Forelimb muscle (tissue), 1 donor: ENCODE data around the gene NUDT1. TPM values are rescaled to one million over a fixed set of nuclear protein-coding genes. Genes with fewer than 3 reads are reported as not detected.
"Not testable (repeated sequence)": the region's sequence is repeated elsewhere in the genome, so short reads cannot be mapped to it uniquely, and the experiment has no call there.

Experiments
- DNase-seq: peaks from one replicate; pipeline ENCODE4 v3.0.0-alpha.2; 2013; ENCODE audit warnings: low read depth
- polyA plus RNA-seq: library from polyadenylated mRNA; unstranded; fragments of 120-200 nt; gene quantifications from one replicate; pipeline ENCODE4 v1.2.1, GENCODE V29; 2013; ENCODE audit not compliant: insufficient read length

NUDT1 gene
- polyA plus RNA-seq, 1 donor: 16.8 TPM

DNA sequence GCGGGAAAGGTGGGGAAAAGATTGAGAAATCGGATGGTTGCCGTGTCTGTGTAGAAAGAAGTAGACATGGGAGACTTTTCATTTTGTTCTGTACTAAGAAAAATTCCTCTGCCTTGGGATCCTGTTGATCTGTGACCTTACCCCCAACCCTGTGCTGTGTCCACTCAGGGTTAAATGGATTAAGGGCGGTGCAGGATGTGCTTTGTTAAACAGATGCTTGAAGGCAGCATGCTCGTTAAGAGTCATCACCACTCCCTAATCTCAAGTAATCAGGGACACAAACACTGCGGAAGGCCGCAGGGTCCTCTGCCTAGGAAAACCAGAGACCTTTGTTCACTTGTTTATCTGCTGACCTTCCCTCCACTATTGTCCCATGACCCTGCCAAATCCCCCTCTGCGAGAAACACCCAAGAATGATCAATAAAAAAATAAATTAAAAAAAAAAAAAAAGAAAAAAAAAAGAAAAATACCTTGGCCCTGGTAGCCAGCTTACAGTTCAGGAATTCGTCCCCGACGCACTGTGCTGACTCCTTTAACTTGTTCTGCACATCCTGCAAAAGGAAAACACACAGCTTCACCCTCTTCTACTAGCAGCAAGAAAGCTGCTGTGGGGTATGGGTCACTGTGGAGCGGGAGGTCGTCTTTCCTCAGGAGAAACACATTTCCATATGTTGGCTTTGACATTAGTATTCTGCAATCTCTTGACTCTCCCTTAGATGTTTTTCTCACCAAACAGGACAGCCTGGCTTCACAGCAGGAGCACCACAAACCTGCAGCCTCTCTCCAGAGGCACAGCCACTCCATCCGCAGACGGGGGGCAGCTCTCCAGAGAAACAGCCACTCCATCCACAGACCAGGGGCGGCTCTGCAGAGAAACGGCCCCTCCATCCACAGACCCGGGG is 27.3 kb downstream of the NUDT1 start:
- DNase-seq: not testable (repeated sequence)

DNA sequence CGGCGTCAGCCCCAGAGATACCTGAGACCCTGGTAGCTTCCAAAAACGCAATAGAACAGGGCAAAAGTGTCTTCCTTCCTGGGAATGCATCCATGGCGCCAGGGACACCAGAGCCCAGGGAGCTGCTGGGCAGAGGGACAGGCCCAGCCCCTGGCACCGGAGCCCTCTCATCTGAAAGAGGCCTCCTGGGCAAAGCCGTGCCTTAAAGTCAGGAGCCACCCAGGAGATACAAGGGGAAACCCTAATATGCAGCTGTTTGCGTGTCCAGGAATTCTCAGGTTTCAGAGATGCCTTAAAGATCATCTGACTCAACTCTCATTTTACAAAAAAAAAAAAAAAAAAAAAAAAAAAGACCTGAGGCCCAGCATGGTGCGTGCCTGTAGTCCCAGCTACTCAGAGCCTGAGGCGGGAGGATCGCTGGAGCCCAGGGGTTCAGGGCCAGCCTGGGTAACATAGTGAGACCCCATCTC is 28.0 kb downstream of the NUDT1 start:
- no peak for DNase-seq

DNA sequence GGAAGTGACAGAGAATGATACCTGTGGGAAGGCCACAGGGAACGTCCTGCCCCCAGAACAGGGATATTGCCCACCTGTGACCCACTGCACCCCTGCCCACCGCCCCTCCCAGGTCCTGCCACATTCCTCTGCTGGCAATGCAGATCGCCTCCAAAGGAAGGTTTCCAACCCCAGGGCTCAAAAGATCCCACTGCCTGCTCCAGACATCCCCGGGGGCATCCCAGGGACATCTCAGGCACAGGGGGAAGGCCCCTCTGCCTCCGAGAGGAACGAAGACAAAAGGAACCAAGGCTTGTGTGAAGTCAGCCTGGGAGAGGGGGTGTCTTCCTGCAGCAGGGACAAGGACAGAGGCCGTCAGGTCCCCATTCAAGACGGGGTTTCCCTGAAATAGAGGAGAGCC is 28.5 kb downstream of the NUDT1 start:
- no peak for DNase-seq

DNA sequence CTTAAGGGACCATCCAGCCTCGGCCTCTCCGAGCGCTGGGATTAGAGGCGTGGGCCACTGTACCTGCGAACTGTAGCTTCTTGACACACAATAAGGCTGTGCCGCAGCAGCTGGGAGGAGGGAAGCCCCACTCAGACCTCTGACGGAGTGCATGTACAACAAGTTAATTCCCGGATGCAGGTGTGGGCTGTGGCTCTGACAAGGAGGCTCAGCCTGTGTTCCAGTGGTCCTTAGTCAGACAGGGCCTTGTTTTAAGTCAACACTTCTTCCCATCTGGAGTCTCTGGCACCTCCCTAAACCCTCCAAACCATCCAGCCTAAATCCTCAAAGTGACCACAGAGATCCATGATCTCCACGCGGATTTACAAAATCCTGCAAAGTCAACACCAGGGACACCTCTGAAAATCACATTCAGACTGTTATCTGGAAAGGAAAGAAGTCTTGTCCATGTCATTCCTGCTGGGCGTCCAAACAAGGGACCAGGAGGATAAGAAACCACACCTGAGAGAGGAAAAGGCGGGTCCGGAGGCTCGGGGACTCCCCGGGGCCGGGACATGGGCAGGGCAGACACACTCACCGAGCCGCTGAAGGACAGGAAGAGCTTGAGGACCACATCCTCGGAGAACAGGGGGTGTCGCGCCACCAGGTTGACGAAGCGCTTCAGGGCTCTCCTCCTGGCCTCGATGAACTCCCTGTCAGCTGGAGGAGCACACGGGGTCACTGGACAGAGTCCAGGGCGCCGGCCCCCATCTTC is 29.4 kb downstream of the NUDT1 start:
- DNase-seq: no peak

DNA sequence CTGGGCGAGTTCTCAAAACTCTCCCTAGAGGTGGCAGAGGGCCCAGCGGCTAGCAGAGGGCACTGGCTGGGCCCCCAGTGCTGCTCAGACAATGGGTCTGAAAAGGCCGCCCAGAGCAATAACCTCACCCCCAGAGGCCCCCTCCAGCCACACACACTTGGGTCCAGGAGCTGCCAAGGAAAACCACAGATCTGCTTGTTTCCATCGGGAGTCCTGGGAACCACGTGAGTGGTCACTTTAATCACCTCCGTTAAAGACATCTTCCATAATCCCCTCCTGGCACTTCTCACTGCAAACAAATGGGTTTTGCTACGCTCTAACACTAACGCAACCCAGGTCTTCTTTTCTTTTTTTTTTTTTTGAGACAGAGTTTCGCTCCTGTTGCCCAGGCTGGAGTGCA is 30.0 kb downstream of the NUDT1 start:
- no peak for DNase-seq

DNA sequence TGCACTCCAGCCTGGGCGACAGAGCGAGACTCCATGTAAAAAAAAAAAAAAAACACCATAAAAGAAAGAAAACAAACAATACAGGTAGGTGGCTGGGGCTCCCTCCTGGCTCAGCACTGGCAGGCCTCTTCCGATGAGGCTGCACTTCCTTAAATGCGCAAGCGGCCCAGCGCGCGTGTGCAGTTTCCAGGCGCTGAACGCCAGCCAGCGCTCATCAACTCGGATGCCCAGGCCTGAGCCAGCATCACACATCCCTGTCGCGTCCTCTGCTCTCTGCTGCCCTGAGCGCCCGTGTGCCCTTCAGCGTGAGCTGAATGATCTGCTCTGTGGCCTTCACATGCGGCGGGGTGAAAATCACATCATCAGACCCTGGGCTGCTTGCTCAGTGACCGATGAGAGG is 31.8 kb downstream of the NUDT1 start:
- no peak for DNase-seq

DNA sequence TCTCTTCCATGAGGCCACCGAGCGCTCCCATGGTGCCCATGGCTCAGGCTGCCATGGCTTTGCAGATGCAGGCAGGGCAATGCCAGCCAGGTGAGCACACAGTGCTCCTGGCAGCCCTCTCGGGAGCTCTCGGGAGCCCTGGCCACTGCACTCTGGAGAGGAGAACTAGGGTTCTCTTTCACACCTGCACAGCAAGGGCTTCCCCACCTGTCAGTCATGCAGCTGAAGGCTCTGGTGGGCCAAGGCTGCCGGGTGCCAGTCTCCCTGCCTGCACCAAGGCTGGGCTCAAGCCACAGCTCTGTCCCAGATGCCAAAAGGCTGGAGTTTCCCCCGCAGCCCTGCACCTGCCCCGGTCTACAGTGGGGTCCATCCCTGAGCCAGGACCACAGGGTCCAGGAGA is 32.6 kb downstream of the NUDT1 start:
- DNase-seq: no peak

DNA sequence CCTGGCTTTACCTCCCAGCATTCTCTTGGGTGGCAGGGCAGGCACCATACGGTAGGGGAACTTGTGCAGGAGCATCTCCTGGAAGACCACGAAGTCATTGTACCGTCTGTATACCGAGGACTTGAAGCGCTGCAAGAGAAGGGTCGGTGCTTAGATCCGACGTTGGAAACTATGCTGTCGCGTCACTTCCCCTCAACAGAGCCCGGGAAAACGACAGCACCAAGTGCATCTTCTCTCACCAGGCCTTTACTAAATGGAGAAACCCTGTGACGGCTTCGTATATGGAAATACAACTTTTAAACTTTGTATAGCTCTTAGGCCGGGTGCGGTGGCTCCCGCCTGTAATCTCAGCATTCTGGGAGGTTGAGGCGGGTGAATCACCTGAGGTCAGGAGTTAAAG is 33.1 kb downstream of the NUDT1 start:
- DNase-seq: no peak

DNA sequence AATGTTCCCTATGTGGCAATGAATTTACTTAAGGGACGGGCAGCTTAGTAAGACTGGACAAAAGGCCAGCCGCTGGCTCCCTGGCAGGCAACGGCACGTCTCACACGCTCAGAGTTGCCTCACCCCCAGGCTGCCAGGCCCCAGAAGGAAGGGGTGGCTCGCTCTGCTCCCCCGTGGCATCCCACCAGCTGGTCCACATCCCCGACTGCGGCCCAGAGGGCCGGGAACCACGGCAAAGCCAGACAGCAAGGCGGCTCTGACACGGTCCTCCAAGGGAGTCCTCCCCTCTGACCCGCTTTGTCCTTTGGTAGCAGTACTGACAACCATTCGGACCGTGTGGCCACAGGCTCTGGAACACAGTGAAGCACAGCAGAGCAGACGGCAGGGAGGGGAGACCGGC is 34.1 kb downstream of the NUDT1 start:
- DNase-seq: no peak

DNA sequence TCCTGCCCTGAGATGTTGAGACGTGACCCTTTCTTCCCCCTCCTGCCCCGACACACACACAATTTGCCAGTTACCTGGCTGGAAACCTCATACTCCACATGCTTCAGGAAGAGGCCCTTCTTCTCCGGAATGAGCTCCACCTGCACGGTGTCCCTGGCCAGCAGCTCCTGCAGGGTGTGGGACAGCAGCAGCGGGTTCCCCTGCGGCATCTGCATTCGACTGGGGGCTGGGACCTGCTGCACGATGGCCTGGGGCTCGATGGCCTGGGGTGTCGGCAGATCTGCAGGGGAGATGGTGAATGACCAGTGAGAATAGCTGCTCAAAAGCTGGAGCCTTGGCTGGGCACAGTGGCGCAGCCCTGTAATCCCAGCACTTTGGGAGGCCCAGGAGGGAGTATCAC is 36.0 kb downstream of the NUDT1 start:
- DNase-seq: no peak

DNA sequence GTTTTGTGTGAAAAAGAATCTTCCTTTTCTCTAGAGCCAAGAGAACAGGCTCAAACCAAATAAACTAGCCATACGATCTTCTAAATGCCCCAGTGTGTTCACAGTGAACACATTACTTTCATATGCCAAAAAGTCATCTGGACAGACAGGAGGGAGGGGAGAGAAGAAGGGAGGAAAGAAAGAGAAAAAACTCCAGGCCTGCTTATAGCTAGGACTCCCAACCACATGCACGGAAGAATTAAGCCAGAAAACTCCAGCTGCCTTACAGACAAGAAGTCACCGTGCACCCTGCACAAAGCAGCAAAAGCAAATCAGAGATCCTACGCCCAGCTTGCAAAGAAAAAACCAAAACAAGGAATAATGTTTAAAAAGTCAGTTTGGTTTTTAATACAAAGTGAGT is 37.9 kb downstream of the NUDT1 start:
- peak; percentile 89 for DNase-seq

DNA sequence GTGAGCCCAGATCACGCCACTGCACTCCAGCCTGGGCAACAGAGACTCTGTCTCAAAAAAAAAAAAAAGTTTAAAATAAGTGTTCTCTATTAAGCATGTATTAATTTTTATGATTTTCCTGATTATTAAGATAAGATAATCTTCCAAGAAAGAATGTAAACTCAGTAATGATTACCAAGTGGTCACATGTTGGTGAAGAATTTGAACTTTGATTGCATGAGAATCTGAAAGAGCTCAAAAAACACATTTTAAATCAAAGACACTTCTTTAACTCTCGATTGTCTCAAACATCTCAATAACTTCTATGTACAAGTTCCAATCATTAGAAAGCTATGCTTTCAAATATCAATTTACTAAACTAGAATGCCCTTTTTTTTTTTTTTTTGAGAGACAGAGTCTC is 38.4 kb downstream of the NUDT1 start:
- no peak for DNase-seq

DNA sequence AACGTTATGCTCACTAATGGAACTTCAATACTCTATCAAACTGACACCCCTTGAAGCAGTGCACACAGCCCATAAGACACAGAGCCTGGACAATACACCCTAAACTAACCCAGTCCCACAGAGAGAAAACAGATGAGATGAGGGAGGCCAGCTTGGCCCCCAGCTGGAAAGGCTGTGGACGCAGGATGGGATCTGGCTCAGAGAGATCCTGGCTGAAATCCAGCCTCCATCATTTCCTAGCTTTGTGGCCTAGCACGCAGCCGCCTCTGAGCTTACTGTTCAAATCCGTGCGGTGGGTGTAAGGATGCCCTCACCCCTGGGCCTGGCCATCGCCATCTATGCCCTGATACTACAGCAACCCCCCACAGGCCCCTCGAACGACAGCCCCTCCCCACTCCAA is 39.5 kb downstream of the NUDT1 start:
- DNase-seq: peak; percentile 70

DNA sequence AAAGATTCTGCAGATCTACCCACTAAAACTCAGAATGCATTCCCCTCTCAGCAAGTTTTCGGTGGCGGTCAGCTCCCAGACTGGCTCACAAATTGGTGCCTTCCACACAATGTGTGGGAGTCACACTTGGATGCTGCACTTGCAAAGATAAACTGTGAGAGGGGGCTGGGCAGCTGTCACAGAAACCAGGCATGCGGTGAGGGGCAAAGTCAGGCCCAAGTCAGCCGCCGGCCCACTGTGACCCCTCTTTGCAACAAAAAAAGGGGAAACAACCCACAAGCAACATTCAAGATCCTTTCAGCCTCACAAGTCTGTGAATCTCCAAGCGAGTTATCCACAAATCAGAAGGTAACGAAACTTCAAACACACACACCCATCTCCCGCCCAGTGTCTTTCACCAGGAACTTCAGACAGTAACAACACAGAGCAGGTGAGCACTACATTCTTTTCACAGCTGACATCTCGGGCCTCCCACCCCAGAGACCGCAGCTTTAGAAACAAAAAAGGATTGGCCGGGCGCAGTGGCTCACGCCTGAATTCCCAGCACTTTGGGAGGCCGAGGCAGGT is 40.2 kb downstream of the NUDT1 start:
- DNase-seq: no peak

DNA sequence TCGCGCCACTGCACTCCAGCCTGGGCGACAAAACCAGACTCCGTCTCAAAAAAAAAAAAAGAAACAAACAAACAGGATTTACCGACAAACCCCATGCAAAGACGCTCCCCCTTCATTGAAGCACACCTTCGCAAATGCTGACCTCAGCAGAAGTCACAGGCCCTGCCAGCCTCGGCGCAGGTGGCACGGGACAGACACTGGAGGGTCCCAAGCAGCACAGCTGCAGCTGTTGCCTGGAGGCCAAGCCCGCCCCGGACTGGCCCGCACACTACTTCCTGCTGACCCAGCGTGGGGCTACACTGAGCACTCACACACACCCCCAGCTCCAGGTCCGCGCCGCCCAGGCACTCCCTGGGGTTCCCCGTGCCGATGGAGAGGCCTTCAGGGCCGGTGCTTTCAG is 41.0 kb downstream of the NUDT1 start:
- DNase-seq: no peak

DNA sequence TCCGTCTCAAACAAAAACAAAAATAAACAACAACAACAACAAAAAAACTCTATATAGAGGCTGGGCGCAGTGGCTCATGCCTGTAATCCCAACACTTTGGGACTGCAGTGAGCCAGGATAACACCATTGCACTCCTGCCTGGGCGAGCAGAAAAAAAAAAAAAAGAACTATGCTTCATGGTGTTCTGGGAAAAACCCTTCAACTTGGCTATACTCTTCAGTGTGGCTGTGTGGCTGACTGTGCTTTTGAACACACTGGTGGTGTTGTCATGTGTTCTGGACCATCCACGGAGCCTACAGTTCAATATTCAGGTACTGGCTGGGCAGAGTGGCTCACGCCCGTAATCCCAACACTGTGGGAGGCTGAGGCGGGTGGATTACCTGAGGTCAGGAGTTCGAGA is 45.7 kb downstream of the NUDT1 start:
- no peak for DNase-seq

DNA sequence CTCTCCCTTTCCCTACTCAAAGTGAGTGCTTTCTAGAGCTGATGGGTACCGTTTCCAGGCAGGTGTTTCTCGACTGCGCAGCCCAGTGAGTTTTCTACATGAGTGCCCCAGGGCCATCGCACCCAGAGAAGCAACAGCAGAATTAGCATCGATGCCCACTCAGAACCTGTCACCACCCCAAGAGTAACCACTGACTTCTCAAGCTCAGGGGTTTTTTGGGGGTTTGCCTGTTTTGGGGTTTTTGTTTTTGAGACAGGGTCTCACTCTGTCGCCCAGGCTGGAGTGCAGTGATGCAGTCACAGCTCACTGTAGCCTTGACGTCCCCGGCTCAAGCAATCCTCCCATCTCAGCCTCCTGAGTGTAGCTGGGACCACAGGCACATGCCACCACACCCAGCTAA is 46.5 kb downstream of the NUDT1 start:
- DNase-seq: no peak

DNA sequence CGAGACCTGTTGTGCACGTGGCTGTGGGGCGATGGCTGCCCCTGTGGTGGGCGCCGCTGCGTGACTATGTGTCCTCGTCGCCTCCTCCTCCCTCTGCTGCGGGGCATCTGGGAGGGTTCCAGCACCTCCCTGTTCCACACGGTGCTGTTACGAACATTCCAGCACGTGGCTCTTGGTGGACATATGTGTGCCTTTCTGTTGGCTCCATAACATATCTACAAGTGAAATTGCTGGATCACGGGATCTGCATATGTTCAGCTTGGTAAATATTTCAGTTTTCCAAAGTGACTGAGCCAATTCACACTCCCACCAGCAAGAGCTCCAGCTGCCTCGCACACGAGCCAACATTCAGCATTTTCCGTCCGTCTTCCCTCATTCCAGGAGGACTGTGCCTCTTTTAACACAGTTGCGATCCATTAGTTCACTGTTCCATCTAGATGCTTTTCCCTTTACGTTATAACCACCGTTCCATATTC is 47.1 kb downstream of the NUDT1 start:
- DNase-seq: peak; percentile 91

DNA sequence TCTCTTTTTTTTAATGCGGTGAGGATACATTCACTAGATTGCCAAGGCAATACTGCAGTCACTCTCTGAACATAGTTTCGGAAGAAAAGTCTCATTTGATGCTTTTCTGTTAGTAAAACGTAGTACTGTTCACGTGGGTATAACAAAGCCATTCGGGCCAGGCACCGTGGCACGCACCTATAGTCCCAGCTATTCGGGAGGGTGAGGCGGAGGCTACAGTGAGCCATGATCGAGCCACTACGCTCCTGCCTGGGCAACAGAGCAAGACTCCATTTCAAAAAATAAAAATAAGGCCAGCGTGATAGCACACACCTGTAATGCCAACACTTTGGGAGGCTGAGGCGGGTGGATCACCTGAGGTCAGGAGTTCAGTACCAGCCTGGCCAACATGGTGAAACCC is 47.6 kb downstream of the NUDT1 start:
- DNase-seq: no peak

DNA sequence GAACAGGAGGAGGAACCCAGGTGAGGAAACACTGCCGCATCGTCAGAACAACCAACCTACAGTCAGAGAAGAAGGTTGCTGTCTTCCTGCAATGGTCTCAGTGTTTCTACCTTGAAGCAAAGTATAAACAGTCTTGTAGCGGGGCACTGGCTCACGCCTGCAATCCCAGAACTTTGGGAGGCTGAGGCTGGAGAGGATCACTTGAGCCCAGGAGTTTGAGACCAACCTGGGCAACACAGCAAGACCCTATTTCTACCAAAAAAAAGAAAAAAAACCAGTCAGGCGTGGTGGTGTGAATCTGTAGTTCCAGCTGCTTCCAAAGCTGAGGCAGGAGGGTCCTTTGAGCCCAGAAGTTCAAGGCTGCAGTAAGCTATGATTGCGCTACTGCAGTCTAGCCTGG is 48.9 kb downstream of the NUDT1 start:
- no peak for DNase-seq

DNA sequence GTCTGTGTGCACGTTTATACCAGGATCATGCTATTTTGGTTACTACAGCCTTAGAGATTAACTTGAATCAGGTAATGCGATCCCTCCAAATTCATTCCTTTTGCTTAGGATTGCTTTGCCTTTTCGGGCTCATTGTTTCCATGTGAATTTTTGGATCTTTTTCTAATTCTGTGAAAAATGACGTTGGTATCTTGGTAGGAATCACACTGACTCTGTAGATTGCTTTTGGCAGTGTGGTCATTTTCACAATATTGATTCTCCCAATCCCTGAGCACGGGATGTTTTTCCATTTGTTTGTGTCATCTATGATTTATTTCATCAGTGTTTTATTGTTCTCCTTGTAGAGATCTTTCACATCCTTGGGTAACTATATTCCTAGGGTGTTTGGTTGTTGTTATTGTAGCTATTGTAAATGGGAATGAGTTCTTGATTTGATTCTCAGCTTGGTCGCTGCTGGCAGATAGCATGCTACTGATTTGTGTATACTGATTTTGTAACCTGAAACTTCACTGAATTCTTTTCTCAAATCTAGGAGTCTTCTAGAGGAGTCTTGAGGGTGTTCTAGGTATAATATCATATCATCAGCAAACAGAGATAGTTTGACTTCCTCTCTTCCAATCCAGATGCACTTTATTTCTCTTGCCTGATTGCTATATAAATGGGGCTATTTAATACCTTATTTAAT is 54.1 kb downstream of the NUDT1 start:
- DNase-seq: no peak

DNA sequence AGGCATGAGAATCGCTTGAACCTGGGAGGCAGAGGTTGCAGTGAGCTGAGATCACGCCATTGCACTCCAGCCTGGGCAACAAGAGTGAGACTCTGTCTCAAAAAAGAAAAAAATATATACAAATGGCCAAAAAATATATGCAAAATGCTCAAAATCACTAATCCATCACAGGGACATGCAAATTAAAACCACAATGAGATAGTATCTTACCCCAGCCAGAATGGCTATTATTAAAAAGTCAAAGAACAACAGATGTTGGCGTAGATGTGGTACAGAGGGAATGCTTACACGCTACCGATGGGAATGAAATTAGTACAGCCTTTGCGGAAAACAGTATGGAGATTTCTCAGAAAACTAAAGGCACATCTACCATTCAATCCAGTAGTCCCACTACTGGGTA is 54.8 kb downstream of the NUDT1 start:
- DNase-seq: no peak
